Smooth muscle cell (in vitro differentiated cells): ENCODE data around the gene FAM53B. TPM values are rescaled to one million over a fixed set of nuclear protein-coding genes. Genes with fewer than 3 reads are reported as not detected.

Experiments
- DNase-seq: peaks from one replicate; lab custom pipeline; 2025; ENCODE audit not compliant: unreplicated experiment; lab: John Stamatoyannopoulos, UW
- H2AFZ ChIP-seq: fragments of 200-600 bp; sonication (generic); 2 replicates; pipeline ENCODE4 v1.6.0; 2016; ENCODE audit warnings: antibody characterized with exemption, low read depth, mild to moderate bottlenecking
- H3F3A ChIP-seq: fragments of 200-600 bp; sonication (generic); 2 replicates; pipeline ENCODE4 v1.6.0; 2017; ENCODE audit warnings: antibody characterized with exemption, low read depth
- H3K27ac ChIP-seq: fragments of 200-600 bp; sonication (generic); 2 replicates; pipeline ENCODE4 v1.5.1; 2016; ENCODE audit warnings: low read depth, mild to moderate bottlenecking
- H3K27me3 ChIP-seq: fragments of 200-600 bp; sonication (generic); 2 replicates; pipeline ENCODE4 v1.6.1; 2016; ENCODE audit warnings: low read depth, mild to moderate bottlenecking
- H3K36me3 ChIP-seq: fragments of 200-600 bp; sonication (generic); 2 replicates; pipeline ENCODE4 v1.5.1; 2016; ENCODE audit warnings: low read depth
- H3K4me1 ChIP-seq: fragments of 200-600 bp; sonication (generic); 2 replicates; pipeline ENCODE4 v1.5.1; 2016; ENCODE audit warnings: low read depth
- H3K4me2 ChIP-seq: fragments of 200-600 bp; sonication (generic); 2 replicates; pipeline ENCODE4 v1.6.0; 2016; ENCODE audit warnings: mild to moderate bottlenecking
- H3K4me3 ChIP-seq: fragments of 200-600 bp; sonication (generic); 2 replicates; pipeline ENCODE4 v1.5.1; 2016; ENCODE audit warnings: mild to moderate bottlenecking
- H3K79me2 ChIP-seq: fragments of 200-600 bp; sonication (generic); 2 replicates; pipeline ENCODE4 v1.6.0; 2016; ENCODE audit warnings: low read depth, mild to moderate bottlenecking
- H3K9ac ChIP-seq: fragments of 200-600 bp; sonication (generic); 2 replicates; pipeline ENCODE4 v1.6.0; 2016; ENCODE audit warnings: low read depth
- H3K9me3 ChIP-seq: fragments of 200-600 bp; sonication (generic); replicated peaks from 2 replicates; pipeline ENCODE4 v1.5.1; 2016; ENCODE audit warnings: low read depth
- H4K20me1 ChIP-seq: fragments of 200-600 bp; sonication (generic); 2 replicates; pipeline ENCODE4 v1.6.0; 2016; ENCODE audit warnings: low read depth
- CTCF ChIP-seq: fragments of 200-600 bp; sonication (generic); IDR thresholded peaks from 2 replicates; pipeline ENCODE4 v1.5.1; 2017; ENCODE audit warnings: borderline replicate concordance, mild to moderate bottlenecking, antibody characterized with exemption; ENCODE audit not compliant: insufficient read depth, poor library complexity, severe bottlenecking
- WGBS: methylation state at CpG from one replicate; pipeline ENCODE4 v1.1.7; 2016; ENCODE audit warnings: low lambda C conversion rate; 5-methylcytosine and 5-hydroxymethylcytosine counted together
- polyA plus RNA-seq: library from polyadenylated mRNA; unstranded; fragments of >200 nt; fragmentation: Nextera tagmentation; extraction: Ambion mirVana; gene quantifications from 2 replicates; pipeline ENCODE4 v1.2.1, GENCODE V29; 2016
- total RNA-seq: library from RNA; depleted of rRNA; stranded (reverse); fragments of >200 nt; gene quantifications from 2 replicates; pipeline ENCODE4 v1.2.3, GENCODE V29; 2014

FAM53B gene
- total and polyA plus RNA-seq, 2 experiments from 2014 or later = 5.5 to 6.2 TPM

GRCh38 chr10:124626759-124627380, 117.3 kb downstream of the FAM53B start:
- Histone ChIP-seq H3K4me3 (no peak overlapping the region), H3K9me3 (no peaks in the 10 kb centered on the region), H3K9ac (no peak overlapping the region), H3K79me2 (no peaks in the 10 kb centered on the region), H3K4me2 (no peak overlapping the region), H2AFZ (no peak overlapping the region), H3F3A (no peaks in the 10 kb centered on the region), H3K27me3 (no peaks in the 10 kb centered on the region), H3K27ac (no peak overlapping the region), H3K36me3 (no peaks in the 10 kb centered on the region), H4K20me1 (peaks cover 77% of the 10 kb centered on the region), H3K4me1 (peaks cover 6% of the 10 kb centered on the region)
- TF ChIP-seq CTCF = no peak
- WGBS = 83% methylated on average over 13 of the region's 13 CpGs
- no peak for DNase-seq

DNA sequence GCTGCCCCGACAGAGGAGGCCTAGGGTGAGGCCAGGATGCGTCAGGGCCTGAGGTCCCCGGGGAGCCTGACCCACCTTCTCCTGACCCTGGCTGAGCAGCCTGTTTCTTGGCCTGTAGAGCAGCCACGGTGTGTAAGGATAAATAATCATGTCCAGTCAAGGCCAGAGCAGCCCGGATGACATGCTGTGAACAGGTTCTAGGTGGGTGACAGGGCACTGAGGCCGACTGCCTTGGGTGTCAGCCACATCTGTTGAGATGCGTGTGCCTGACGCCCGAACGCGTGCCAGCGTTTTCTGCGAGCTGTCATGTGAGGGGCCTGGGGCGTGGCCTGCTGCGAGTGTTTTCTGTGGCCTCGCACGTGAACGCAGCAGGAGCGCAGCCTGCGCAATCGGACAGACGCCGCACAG, 118.3 kb downstream of the FAM53B start:
- no peaks in the 10 kb centered on the region for H3K79me2 ChIP-seq
- no peak overlapping the region for H3K27ac ChIP-seq
- no peaks in the 10 kb centered on the region for H3K36me3 ChIP-seq
- WGBS = 97% methylated on average over 23 of the region's 23 CpGs
- H3K4me2 ChIP-seq = no peak overlapping the region
- H3K27me3 ChIP-seq = no peaks in the 10 kb centered on the region
- TF ChIP-seq CTCF = no peak
- no peaks in the 10 kb centered on the region for H3F3A ChIP-seq
- no peak overlapping the region for H2AFZ ChIP-seq
- H3K4me3 ChIP-seq = no peak overlapping the region
- H4K20me1 ChIP-seq = peaks cover 67% of the 10 kb centered on the region
- no peak overlapping the region for H3K9ac ChIP-seq
- no peaks in the 10 kb centered on the region for H3K9me3 ChIP-seq
- DNase-seq = no peak
- peaks cover 6% of the 10 kb centered on the region for H3K4me1 ChIP-seq

DNA sequence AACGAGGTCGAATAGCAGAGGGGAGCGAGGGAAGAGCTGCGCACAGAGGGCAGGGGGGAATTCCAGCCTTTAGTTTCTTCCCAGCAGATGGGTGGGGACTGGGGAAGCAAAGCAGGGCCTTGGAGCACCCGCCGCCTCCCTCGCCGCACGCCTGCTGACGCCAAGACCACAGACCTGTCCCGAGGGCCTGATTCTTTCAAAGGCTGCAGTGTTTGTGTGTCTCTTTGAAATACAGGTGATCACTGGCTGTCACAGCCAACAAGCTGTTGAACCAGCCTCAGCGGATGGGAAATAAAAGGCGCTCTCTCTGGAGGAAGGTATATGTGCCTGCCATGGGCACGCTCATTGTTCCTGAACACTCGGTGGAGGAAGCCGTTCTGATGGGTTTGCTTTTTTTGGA, 119.3 kb downstream of the FAM53B start:
- no peak overlapping the region for H3K4me3 ChIP-seq
- H3K36me3 ChIP-seq = no peaks in the 10 kb centered on the region
- peaks cover 58% of the 10 kb centered on the region for H4K20me1 ChIP-seq
- peaks cover 8% of the 10 kb centered on the region for H3K4me1 ChIP-seq
- H3K79me2 ChIP-seq = no peaks in the 10 kb centered on the region
- H3K9ac ChIP-seq = no peak overlapping the region
- H3K4me2 ChIP-seq = no peak overlapping the region
- WGBS = 91% methylated on average over 16 of the region's 16 CpGs
- no peaks in the 10 kb centered on the region for H3F3A ChIP-seq
- no peak for TF ChIP-seq CTCF
- H3K27me3 ChIP-seq = no peaks in the 10 kb centered on the region
- no peak overlapping the region for H3K27ac ChIP-seq
- no peak overlapping the region for H2AFZ ChIP-seq
- DNase-seq = no peak
- no peaks in the 10 kb centered on the region for H3K9me3 ChIP-seq

GRCh38 chr10:124624466-124624865, 119.7 kb downstream of the FAM53B start:
- Histone ChIP-seq H3K79me2 (no peaks in the 10 kb centered on the region), H3K27ac (no peak overlapping the region), H3K4me2 (no peak overlapping the region), H4K20me1 (peaks cover 54% of the 10 kb centered on the region), H2AFZ (no peak overlapping the region), H3F3A (no peaks in the 10 kb centered on the region), H3K4me1 (peaks cover 12% of the 10 kb centered on the region), H3K9me3 (no peaks in the 10 kb centered on the region), H3K4me3 (no peak overlapping the region), H3K9ac (no peak overlapping the region), H3K36me3 (no peaks in the 10 kb centered on the region), H3K27me3 (no peaks in the 10 kb centered on the region)
- WGBS = 96% methylated on average over 9 of the region's 9 CpGs
- DNase-seq = no peak
- no peak for TF ChIP-seq CTCF
